Right renal pelvis (tissue), 4 donors: ENCODE measurements around the gene MGME1. TPM values are rescaled to one million over a fixed set of nuclear protein-coding genes. Genes with fewer than 3 reads are reported as not detected.
"Not testable (repeated sequence)": the region's sequence is repeated elsewhere in the genome, so short reads cannot be mapped to it uniquely, and the experiment has no call there.

Experiments
- DNase-seq, 4 donors: peaks; one replicate each; pipeline ENCODE4 v3.0.0-alpha.2; 2013; ENCODE audit warnings: low read depth in 4 of 4, low spot score in 3 of 4, missing footprints in 1 of 4
- polyA plus RNA-seq, 4 donors: library from polyadenylated mRNA; unstranded; fragments of 120-200 nt; gene quantifications; one replicate each; pipeline ENCODE4 v1.2.1, GENCODE V29; 2013; ENCODE audit not compliant: insufficient read length in 4 of 4

MGME1 gene
- polyA plus RNA-seq, 4 donors = 37.1 to 46.2 (median 44.1) TPM

DNA sequence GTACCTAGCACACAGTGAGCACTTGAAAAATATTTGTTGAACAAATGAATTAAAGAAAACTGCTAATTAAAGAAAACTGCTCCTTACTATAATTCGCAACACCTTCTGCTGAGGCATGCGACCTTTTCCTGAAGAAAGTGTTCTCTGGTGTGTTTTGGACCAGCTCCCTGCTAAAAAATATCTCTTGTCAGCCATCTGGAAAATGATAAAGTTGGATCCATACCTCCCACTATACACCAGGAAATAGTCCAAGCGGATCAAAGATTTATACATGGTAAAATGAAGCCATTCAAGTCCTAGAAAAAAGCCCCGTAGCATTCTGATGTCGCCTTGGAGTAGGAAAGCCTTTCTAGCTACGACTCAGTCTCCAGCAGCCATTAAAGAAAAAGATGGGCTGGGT, 45.6 kb downstream of the MGME1 start:
- DNase-seq = no peak

DNA sequence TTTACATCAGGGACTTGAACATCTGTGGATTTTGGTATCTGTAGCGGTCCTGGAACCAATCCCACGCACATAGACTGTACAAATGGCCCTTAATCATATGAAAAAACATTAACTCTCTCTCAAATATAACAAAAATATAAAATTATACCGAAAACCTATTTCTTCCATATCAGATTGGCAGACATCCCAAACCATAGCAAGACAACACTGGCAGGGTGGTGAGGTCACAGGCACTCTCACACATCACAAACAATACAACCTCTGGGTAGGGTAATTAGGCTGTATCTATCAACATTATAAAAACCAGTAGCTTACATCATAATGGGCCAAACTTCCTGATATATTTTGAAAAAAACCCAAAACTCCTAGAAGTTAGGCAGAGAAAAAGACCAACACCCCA, 48.0 kb downstream of the MGME1 start:
- DNase-seq = no peak

DNA sequence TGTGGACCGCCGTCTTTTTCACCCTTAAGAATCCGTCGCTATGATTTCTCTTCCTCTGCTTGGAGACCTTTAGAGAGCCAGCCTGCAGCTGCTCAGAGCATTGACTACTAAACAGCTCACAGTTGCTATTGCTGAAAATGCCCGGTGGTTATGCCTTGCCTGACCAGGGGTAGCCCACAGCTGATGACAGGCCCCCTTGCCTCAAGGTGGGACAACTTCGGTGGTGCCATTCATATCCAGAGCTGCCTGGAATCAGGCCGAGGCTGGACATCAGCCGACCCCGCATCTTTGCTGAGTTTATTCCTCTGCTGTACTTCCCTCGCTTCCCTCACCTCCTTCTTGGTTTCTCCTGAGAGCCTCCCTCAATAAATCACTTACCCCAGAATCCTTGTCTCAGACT, 49.3 kb downstream of the MGME1 start:
- no peak for DNase-seq

- no peak for DNase-seq
Observed at GRCh38 chr20:18019068-18019467, 50.2 kb downstream of the MGME1 start.

DNA sequence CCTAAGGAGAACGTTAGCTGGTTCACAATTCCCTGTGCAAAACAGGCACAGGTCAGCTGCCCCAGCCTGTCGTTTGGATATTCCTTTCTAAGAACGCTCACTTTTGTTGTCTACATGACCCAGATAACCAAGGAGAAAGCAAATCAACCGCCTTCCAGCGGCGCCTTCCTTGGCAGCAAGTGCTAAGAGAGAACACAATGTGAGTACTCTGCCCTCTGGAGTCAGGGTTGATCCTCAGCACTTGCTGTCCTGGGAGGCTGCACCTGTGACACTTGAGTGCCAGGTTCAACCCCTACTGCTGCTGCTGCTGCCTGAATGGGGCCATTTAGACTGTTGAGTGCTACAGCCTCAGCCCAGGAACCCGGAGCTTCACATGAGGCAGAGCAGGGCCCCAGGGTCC, 52.1 kb downstream of the MGME1 start:
- no peak for DNase-seq

GRCh38 chr20:18024606-18025127, 55.8 kb downstream of the MGME1 start:
- no peak for DNase-seq

DNA sequence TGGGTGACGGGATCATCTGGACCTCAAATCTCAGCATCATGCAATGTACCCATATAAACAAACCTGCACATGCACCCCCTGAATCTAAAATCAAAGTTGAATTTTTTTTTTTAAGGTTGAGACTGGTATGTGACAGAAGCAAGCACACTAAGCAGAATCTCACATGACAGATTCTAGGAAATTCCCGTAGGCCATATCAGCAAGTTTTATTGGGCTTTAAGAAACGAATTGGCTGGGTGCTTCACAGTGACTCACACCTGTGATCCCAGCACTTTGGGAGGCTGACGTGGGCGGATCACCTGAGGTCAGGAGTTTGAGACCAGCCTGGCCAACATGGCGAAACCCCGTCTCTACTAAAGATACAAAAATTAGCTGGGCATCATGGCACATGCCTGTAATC, 58.2 kb downstream of the MGME1 start:
- DNase-seq = not testable (repeated sequence)

GRCh38 chr20:18030020-18030419, 61.2 kb downstream of the MGME1 start:
- DNase-seq = no peak

DNA sequence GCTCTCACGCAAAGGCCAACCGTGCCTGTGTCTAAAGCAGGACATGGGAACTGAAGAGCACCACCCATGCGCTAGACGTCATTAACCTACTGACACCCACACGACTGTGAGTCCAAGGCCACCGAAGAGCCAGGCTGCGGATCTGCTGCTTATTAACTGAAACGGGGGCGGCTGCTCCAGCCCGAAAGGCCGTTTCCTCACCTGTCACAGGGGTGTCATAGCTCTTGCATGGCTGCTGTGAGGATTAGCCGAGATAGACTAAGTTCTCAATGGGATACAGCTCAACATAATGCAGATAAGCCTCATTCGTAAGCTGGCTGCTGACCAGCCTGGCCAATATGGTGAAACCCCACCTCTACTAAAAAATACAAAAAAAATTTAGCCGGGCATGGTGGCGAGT, 62.2 kb downstream of the MGME1 start:
- DNase-seq = no peak

DNA sequence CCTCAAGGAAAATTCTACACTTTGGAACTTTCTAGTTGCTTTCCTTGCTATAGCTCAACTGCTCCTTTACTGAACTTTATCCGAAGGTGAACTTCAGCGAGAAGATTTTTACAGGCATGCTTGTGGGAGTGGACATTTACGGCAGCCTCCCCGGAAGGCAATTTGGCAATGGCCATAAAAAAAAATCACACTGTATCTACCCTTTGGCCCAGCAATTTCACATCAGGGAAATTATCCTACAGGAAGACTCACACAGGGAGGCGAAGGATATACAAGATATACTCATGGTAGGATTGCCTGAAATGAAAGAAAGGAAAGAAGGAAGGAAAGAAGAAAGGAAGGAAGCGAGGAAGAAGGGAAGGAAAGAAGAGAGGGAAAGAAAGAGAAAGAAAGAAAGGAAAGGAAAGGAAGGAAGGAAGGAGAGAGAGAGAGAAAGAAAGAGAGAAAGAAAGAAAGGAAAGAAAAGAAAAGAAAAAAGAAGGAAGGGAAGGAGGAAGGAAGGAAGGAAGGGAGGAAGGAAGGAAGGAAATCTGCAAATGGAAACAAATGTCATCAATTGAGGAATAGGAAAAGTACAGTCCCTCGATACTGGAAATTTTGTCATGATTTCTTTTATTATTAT, 63.2 kb downstream of the MGME1 start:
- DNase-seq = no peak

GRCh38 chr20:18032977-18033892, 64.4 kb downstream of the MGME1 start:
- DNase-seq = no peak

GRCh38 chr20:18034039-18034438, 65.2 kb downstream of the MGME1 start:
- no peak for DNase-seq

- no peak for DNase-seq
Observed at GRCh38 chr20:18039063-18039462, 70.2 kb downstream of the MGME1 start.

Other genes with a start within 250 kb of the MGME1 start
- gene SNX5, start 224 bp upstream of the MGME1 start, polyA plus RNA-seq = 100 to 1,000 TPM; 202 to 241 (median 230) TPM
- 1 to 10 TPM in 2 of 4 donors, under 1 TPM in 2; 0.93 to 1.4 (median 1.0) TPM for gene OVOL2, start 88.9 kb downstream of the MGME1 start, polyA plus RNA-seq
- 10 to 100 TPM; 25.7 to 29.4 (median 27.4) TPM for gene KAT14, start 168.8 kb downstream of the MGME1 start, polyA plus RNA-seq
- 10 to 100 TPM; 16.6 to 22.4 (median 18.1) TPM for gene PET117, start 168.8 kb downstream of the MGME1 start, polyA plus RNA-seq